HG03378 (cell line): ENCODE results near the gene GGACT.
"Not testable (repeated sequence)": the region's sequence is repeated elsewhere in the genome, so short reads cannot be mapped to it uniquely, and the experiment has no call there.

ENCODE experiments used
- ATAC-seq: cut with Tn5 transposase; IDR thresholded peaks from one replicate; pipeline ENCODE4 v1.9.1; 2021; ENCODE audit warnings: mild to moderate bottlenecking, moderate library complexity; ENCODE audit not compliant: unreplicated experiment

GGACT gene

DNA sequence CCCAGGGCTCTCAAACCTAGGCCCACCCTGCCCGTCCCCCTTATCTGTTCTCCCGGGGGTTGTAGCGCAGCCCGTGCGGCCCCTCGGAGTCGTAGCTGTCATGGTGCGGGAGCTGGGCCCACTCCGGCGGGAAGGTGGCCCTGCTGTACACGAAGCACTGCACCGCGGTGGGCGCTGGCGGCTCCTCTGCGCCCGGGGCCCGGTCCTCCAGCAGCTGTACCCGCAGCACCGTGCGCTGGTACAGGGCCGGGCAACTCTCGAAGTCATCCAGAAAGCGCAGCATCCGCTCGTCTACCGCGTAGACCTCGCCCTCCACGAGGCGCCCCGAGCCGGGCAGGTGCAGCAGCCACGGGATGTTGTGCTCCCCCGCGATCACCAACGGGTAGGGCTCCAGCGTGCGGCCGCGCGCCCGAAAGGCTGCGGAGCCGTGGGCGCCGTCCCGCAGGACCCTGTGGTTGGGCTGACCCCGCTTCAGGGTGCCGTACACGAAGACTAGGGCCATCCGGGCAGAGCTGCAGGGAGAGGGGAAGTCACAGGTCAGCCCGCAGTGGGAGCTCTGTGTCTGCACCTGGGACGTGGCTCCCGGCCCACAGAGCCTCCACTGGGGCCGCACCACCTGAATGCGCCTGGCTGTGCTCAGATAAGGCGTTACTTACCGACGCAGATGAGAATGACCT is 56.4 kb downstream of the GGACT start:
- ATAC-seq, result no peak

GRCh38 chr13:100530671-100531213 is 57.8 kb downstream of the GGACT start:
- no peak for ATAC-seq

- no peak for ATAC-seq
Observed at GRCh38 chr13:100529666-100530377, 58.8 kb downstream of the GGACT start.

- no peak for ATAC-seq
Observed at GRCh38 chr13:100528820-100529219, 59.8 kb downstream of the GGACT start.

DNA sequence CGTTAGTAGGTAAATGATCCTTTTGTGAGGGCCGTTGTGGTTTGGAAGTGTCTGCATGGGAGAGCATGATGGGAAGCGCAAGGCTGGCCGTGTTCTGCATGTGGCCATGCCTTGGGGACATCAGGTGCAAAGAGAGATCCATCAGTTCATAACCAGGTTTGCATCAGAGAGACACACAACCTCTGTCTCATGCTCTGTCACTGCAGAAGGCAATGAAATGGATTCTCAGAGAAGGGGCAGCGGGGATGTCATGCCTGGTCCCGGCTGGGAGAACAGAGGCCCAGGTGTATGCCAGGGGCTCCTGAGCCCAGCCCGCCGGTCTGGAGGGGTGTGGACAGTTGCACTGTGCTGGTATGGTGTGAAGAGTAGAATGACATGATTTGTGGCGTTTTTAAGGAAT is 60.2 kb downstream of the GGACT start:
- no peak for ATAC-seq

GRCh38 chr13:100527644-100528043 is 60.9 kb downstream of the GGACT start:
- ATAC-seq, result no peak

- ATAC-seq, result no peak
Observed at GRCh38 chr13:100526318-100527000, 62.1 kb downstream of the GGACT start.

- ATAC-seq, result no peak
Observed at GRCh38 chr13:100525453-100526317, 62.9 kb downstream of the GGACT start.

GRCh38 chr13:100524688-100525087 is 63.9 kb downstream of the GGACT start:
- ATAC-seq, result not testable (repeated sequence)

GRCh38 chr13:100523981-100524386 is 64.6 kb downstream of the GGACT start:
- ATAC-seq, result no peak

- no peak for ATAC-seq
Observed at GRCh38 chr13:100523411-100523810, 65.2 kb downstream of the GGACT start.

DNA sequence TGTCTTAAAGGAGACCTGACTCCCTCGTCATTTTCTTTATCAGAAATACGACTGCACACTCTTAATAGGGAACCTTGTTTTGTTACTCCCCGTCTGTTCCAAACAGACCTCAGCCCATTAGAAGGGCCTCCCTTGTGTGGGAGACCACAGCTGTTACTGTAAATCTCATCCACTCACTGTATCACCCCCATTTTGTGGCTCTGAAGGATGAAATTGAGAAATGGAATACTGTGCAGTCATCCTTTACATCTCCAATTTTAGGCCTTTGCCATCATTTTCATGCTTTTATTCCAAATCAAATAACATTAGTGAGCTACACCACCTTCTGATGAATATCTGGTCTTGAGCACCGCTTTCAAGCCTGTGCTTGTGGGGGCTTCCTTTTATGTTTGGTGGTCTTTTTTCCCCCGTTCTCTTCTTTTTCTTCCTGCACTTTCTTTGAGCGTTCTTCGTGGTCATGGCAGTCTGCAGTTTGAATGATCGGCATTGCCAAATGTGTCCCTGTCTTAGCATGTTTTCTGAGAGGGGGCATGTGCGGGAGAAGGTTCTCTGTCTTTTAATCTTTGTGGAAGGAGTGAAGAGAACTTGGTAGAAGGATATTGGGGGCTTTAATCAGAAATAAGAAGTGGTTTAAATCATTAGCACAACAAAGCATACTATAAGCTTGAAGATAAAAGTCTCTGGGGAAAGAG is 65.8 kb downstream of the GGACT start:
- no peak for ATAC-seq

DNA sequence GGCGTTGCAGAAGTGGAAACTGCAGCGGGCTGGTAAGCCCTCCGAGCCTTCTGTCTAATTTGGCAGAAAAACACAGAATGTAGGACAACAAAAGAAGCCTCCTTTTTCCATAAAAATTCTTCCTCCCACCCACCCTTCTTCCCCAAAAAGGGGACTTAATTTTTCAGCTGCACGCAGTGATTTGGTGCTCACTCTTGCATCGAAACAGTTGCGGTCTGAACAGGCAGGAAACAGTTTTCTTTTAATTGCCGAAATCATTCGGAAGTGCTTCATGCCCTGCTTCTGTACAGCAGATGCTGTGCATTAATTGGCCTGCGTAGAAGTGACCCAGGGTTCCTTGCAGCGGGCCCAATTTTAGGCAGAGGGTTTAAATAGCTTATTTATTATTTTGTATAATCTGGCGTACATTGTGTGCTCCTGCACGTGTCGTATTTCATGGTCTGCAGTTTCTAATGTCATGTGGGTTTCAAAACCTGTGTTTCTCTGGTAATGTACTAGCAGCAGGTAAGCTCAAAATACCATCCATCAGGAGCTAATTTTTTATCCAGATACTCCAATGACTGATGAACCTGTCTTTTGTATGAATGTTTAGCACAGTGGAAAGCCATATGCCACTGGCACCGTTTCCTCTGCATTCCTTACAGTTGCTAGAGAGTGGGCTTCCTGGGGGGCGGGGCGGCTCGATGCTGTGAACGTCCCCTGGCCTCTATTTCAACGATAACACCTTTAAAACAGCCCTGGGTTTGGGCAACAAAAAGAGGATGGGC is 66.6 kb downstream of the GGACT start:
- ATAC-seq, result no peak

GRCh38 chr13:100520936-100521850 is 67.4 kb downstream of the GGACT start:
- ATAC-seq, result no peak

DNA sequence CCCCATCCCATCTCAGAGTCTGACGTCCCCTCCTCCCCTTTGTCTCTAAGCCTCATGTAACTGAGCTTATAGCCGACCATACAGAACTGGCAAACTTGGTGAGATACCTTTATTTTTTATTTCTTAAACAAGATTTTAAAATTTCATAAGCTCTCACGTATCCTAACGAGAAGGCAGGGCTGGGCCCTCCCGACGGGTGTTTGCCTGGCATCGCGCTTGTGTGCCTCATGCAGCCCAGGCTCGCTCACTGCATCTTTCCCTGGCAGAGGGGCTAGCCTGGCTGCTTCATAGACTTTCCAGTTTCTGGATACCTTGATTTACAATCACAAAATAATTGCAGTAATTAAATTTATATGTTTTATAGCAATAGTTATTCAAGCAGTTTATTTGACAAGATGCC is 69.0 kb downstream of the GGACT start:
- ATAC-seq, result no peak

DNA sequence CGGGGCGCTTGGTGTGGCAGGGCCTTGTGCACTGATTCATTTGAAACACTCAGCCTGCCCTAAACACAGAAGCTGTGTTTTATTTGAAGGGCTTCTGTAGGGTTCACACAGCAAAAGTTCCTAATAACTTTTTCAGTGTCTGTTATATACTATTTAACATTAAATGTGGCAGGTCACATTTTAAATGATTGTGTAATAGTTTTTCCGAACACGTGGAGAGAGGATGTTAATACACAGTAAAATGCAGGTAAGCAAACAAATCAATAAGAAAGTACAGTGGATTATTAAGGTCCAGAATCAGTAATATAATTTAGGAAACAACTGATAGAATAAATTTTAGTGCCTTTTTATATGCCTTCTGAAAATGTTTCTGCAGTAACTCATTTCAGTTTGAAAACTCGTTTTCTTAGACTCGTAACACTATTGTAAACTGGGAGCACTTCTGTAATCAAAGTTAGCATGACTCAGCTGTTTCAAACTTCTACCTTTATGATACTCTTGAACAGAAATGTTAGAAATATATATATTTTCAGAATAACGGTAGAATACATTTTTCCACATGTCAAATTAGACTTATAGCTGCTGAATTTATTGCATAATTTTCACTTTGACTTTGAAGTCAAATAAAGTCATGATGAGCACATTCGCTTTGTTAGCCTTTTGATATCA is 70.1 kb downstream of the GGACT start:
- no peak for ATAC-seq

DNA sequence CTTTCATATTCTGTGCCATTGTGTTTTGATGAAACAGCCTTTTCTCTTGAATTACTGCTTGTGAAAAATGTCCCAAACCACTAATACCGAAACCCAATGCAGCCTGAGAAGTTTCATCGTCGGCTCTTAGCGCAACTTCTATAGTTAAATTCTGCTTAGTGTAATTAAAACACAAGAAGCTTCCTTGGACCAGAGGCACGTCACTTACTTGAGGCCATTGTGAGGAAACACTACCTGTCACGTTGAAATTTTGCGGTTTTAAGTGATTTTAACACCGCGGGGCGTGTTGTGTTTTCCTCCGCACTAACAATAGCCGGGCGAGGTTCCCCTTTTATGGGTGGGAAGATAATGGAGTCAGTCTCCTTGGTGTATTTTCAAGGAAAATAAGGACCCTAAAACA is 70.9 kb downstream of the GGACT start:
- ATAC-seq, result no peak

- ATAC-seq, result no peak
Observed at GRCh38 chr13:100517135-100517534, 71.5 kb downstream of the GGACT start.
